IPS-18a (cell line): Measurements from ENCODE around the gene TTC17.

Source experiments
- H3K27ac ChIP-seq: one replicate; pipeline ENCODE4 v1.5.1; 2013; ENCODE audit warnings: low read length
- H3K27me3 ChIP-seq: one replicate; pipeline ENCODE4 v1.6.1; 2013; ENCODE audit warnings: mild to moderate bottlenecking, low read length; ENCODE audit not compliant: control insufficient read depth, insufficient read depth
- H3K36me3 ChIP-seq: one replicate; pipeline ENCODE4 v1.6.1; 2013; ENCODE audit warnings: low read depth, low read length; ENCODE audit not compliant: control insufficient read depth
- H3K4me1 ChIP-seq: one replicate; pipeline ENCODE4 v1.6.1; 2013; ENCODE audit warnings: low read depth, low read length; ENCODE audit not compliant: control insufficient read depth
- H3K4me3 ChIP-seq: one replicate; pipeline ENCODE4 v1.5.1; 2013; ENCODE audit warnings: low read length
- H3K9ac ChIP-seq: one replicate; pipeline ENCODE4 v1.6.1; 2013; ENCODE audit warnings: mild to moderate bottlenecking, low read length, moderate library complexity
- H3K9me3 ChIP-seq: one replicate; pipeline ENCODE4 v1.6.1; 2013; ENCODE audit warnings: low read depth, low read length; ENCODE audit not compliant: control insufficient read depth

Gene TTC17

GRCh38 chr11:43359422-43359818 is 700 bp downstream of the TTC17 start:
- peak overlapping the region; percentile 95 for H3K4me3 ChIP-seq
- H3K9me3 ChIP-seq, result no peaks in the 10 kb centered on the region
- peaks cover 15% of the 10 kb centered on the region for H3K4me1 ChIP-seq
- no peaks in the 10 kb centered on the region for H3K27me3 ChIP-seq
- peak overlapping the region; percentile 86 for H3K9ac ChIP-seq
- H3K27ac ChIP-seq, result peak overlapping the region; percentile 79
- no peaks in the 10 kb centered on the region for H3K36me3 ChIP-seq

GRCh38 chr11:43360361-43361032 is 1.8 kb downstream of the TTC17 start:
- H3K27me3 ChIP-seq, result no peaks in the 10 kb centered on the region
- H3K27ac ChIP-seq, result no peak overlapping the region
- peaks cover 1% of the 10 kb centered on the region for H3K36me3 ChIP-seq
- H3K4me1 ChIP-seq, result peaks cover 15% of the 10 kb centered on the region
- H3K9me3 ChIP-seq, result no peaks in the 10 kb centered on the region
- H3K9ac ChIP-seq, result no peak overlapping the region
- H3K4me3 ChIP-seq, result peak overlapping the region; percentile 95

GRCh38 chr11:43366677-43367076 is 8.0 kb downstream of the TTC17 start:
- peaks cover 9% of the 10 kb centered on the region for H3K36me3 ChIP-seq
- H3K27ac ChIP-seq, result no peak overlapping the region
- H3K9ac ChIP-seq, result no peak overlapping the region
- no peaks in the 10 kb centered on the region for H3K4me1 ChIP-seq
- H3K9me3 ChIP-seq, result no peaks in the 10 kb centered on the region
- no peak overlapping the region for H3K4me3 ChIP-seq
- H3K27me3 ChIP-seq, result no peaks in the 10 kb centered on the region

GRCh38 chr11:43367382-43368178 is 8.9 kb downstream of the TTC17 start:
- Histone ChIP-seq H3K4me1 (no peaks in the 10 kb centered on the region), H3K36me3 (peaks cover 12% of the 10 kb centered on the region), H3K27me3 (no peaks in the 10 kb centered on the region), H3K4me3 (no peak overlapping the region), H3K9me3 (no peaks in the 10 kb centered on the region), H3K27ac (no peak overlapping the region), H3K9ac (no peak overlapping the region)

GRCh38 chr11:43376065-43376464 is 17.3 kb downstream of the TTC17 start:
- Histone ChIP-seq H3K4me3 (no peak overlapping the region), H3K9ac (no peak overlapping the region), H3K27me3 (no peaks in the 10 kb centered on the region), H3K9me3 (no peaks in the 10 kb centered on the region), H3K36me3 (peaks cover 10% of the 10 kb centered on the region), H3K4me1 (no peaks in the 10 kb centered on the region), H3K27ac (no peak overlapping the region)

GRCh38 chr11:43376594-43376993 is 17.9 kb downstream of the TTC17 start:
- H3K27me3 ChIP-seq, result no peaks in the 10 kb centered on the region
- no peak overlapping the region for H3K4me3 ChIP-seq
- H3K36me3 ChIP-seq, result peaks cover 10% of the 10 kb centered on the region
- H3K4me1 ChIP-seq, result peaks cover 5% of the 10 kb centered on the region
- H3K27ac ChIP-seq, result no peak overlapping the region
- H3K9me3 ChIP-seq, result no peaks in the 10 kb centered on the region
- H3K9ac ChIP-seq, result no peak overlapping the region

GRCh38 chr11:43377389-43377788 is 18.7 kb downstream of the TTC17 start:
- Histone ChIP-seq H3K4me3 (no peak overlapping the region), H3K36me3 (peaks cover 6% of the 10 kb centered on the region), H3K27me3 (no peaks in the 10 kb centered on the region), H3K4me1 (peaks cover 8% of the 10 kb centered on the region), H3K27ac (no peak overlapping the region), H3K9me3 (no peaks in the 10 kb centered on the region), H3K9ac (no peak overlapping the region)

GRCh38 chr11:43378897-43379296 is 20.2 kb downstream of the TTC17 start:
- H3K4me3 ChIP-seq, result no peak overlapping the region
- H3K9ac ChIP-seq, result no peak overlapping the region
- no peaks in the 10 kb centered on the region for H3K9me3 ChIP-seq
- peaks cover 8% of the 10 kb centered on the region for H3K4me1 ChIP-seq
- peaks cover 6% of the 10 kb centered on the region for H3K36me3 ChIP-seq
- H3K27me3 ChIP-seq, result no peaks in the 10 kb centered on the region
- no peak overlapping the region for H3K27ac ChIP-seq

GRCh38 chr11:43381802-43382201 is 23.1 kb downstream of the TTC17 start:
- H3K9me3 ChIP-seq, result no peaks in the 10 kb centered on the region
- no peak overlapping the region for H3K4me3 ChIP-seq
- no peaks in the 10 kb centered on the region for H3K27me3 ChIP-seq
- H3K9ac ChIP-seq, result no peak overlapping the region
- peaks cover 14% of the 10 kb centered on the region for H3K36me3 ChIP-seq
- peaks cover 8% of the 10 kb centered on the region for H3K4me1 ChIP-seq
- H3K27ac ChIP-seq, result no peak overlapping the region

- peaks cover 8% of the 10 kb centered on the region for H3K4me1 ChIP-seq
- H3K4me3 ChIP-seq, result no peak overlapping the region
- no peaks in the 10 kb centered on the region for H3K9me3 ChIP-seq
- H3K9ac ChIP-seq, result no peak overlapping the region
- no peaks in the 10 kb centered on the region for H3K27me3 ChIP-seq
- no peak overlapping the region for H3K27ac ChIP-seq
- peaks cover 14% of the 10 kb centered on the region for H3K36me3 ChIP-seq
These were observed 23.9 kb downstream of the TTC17 start for GRCh38 chr11:43382614-43383013.

- Histone ChIP-seq H3K36me3 (peaks cover 11% of the 10 kb centered on the region), H3K4me1 (peaks cover 8% of the 10 kb centered on the region), H3K4me3 (no peak overlapping the region), H3K9me3 (no peaks in the 10 kb centered on the region), H3K9ac (no peak overlapping the region), H3K27me3 (no peaks in the 10 kb centered on the region), H3K27ac (no peak overlapping the region)
These were observed 25.7 kb downstream of the TTC17 start for GRCh38 chr11:43384393-43384792.

- Histone ChIP-seq H3K27ac (no peak overlapping the region), H3K27me3 (no peaks in the 10 kb centered on the region), H3K36me3 (peaks cover 54% of the 10 kb centered on the region), H3K4me3 (no peak overlapping the region), H3K9ac (no peak overlapping the region), H3K9me3 (no peaks in the 10 kb centered on the region), H3K4me1 (peaks cover 5% of the 10 kb centered on the region)
These were observed 34.0 kb downstream of the TTC17 start for GRCh38 chr11:43392713-43393112.
